Prostate gland (tissue), 2 donors: Measurements from ENCODE around the gene PRPF31. TPM values are rescaled to one million over a fixed set of nuclear protein-coding genes. Genes with fewer than 3 reads are reported as not detected.

Source experiments
- DNase-seq: peaks from one replicate; pipeline ENCODE4 v3.0.0-alpha.2; 2019; ENCODE audit warnings: low spot score
- H3K27ac ChIP-seq, 2 donors: fragments of 200-600 bp; sonication (generic); 2 replicates each; pipeline ENCODE4 v1.5.1; 2017 to 2019
- H3K27me3 ChIP-seq: fragments of 200-600 bp; sonication (generic); replicated peaks from 2 replicates; pipeline ENCODE4 v1.5.1; 2019; ENCODE audit not compliant: insufficient read depth
- H3K36me3 ChIP-seq, 2 donors: fragments of 200-600 bp; sonication (generic); 1 replicate in 1 of 2; 2 replicates in 1 of 2; pipeline versions ENCODE4 v1.5.1 to v1.8.1; 2017 to 2019
- H3K4me1 ChIP-seq: fragments of 200-600 bp; sonication (generic); replicated peaks from 2 replicates; pipeline ENCODE4 v1.5.1; 2019
- H3K4me3 ChIP-seq, 2 donors: fragments of 200-600 bp; sonication (generic); 2 replicates each; pipeline ENCODE4 v1.5.1; 2017 to 2019
- H3K9me3 ChIP-seq: fragments of 200-600 bp; sonication (generic); 2 replicates; pipeline ENCODE4 v1.5.1; 2017
- CTCF ChIP-seq, 4 experiments: fragments of 200-600 bp in 2 of 4; fragments of 450-650 bp in 2 of 4; sonication (generic) in 2 of 4; IDR thresholded peaks; 1 replicate in 3 of 4; 2 replicates in 1 of 4; pipeline ENCODE4 v1.5.1; 2016 to 2019; ENCODE audit warnings: antibody characterized with exemption in 4 of 4, mild to moderate bottlenecking in 2 of 4, moderate library complexity in 2 of 4
- POLR2A ChIP-seq: fragments of 450-650 bp; IDR thresholded peaks from one replicate; pipeline ENCODE4 v1.6.1; 2016; ENCODE audit warnings: antibody characterized with exemption, mild to moderate bottlenecking
- POLR2AphosphoS5 ChIP-seq: sonication (generic); formaldehyde crosslinking; IDR thresholded peaks from one replicate; pipeline ENCODE4 v1.6.1; 2017; ENCODE audit warnings: antibody characterized with exemption
- WGBS: methylation state at CpG from one replicate; pipeline ENCODE4 v1.1.5; 2018; 5-methylcytosine and 5-hydroxymethylcytosine counted together
- intact Hi-C: fragments of 100-400 bp; cut with DNase I; formaldehyde crosslinking; loops from one replicate; pipeline ENCODE4 v1.14.2; 2022
- total RNA-seq, 2 donors: library from RNA; depleted of rRNA; stranded (reverse); fragments of >200 nt; gene quantifications; one replicate each; pipeline ENCODE4 v1.1.0, GENCODE V29; 2016

PRPF31 gene
- total RNA-seq, 2 donors from 2014 or later, result 50.7 to 71.6 TPM

- no peaks in the 10 kb centered on the region for H3K9me3 ChIP-seq
- peaks cover 0 to 5% of the 10 kb centered on the region in 2 donors for H3K36me3 ChIP-seq
- DNase-seq, result peak; percentile 99
- no peaks in the 10 kb centered on the region for H3K27me3 ChIP-seq
- WGBS, result under 1% methylated on average over 46 of the region's 46 CpGs
- TF ChIP-seq CTCF (IDR thresholded peaks at IDR 0.05) (no peak), POLR2AphosphoS5 (peak; percentile 98), POLR2A (peak; percentile 82)
- H3K4me1 ChIP-seq, result peaks cover 7% of the 10 kb centered on the region
- H3K27ac ChIP-seq, result peak overlapping the region; percentile 92 to 97
- peak overlapping the region; percentile 94 to 99 for H3K4me3 ChIP-seq
- intact Hi-C loops, result loop anchor here (2.0 to 10.0 kb wide), 2 partner anchors 22 to 272 kb away; partner anchors contain the start of genes LENG1 and MYADM
Measured at GRCh38 chr19:54136864-54137698, 21.5 kb downstream of the PRPF31 start.

GRCh38 chr19:54137699-54138488, 22.3 kb downstream of the PRPF31 start, which contains the start of gene CNOT3:
TSS of gene CNOT3 (plus strand) at chr19:54137762. CDS start at chr19:54142979, 5,217 bp downstream.
- peaks cover 3 to 5% of the 10 kb centered on the region in 2 donors for H3K36me3 ChIP-seq
- H3K4me1 ChIP-seq, result peaks cover 7% of the 10 kb centered on the region
- peak within 1 kb of the TSS; percentile 92 to 97 for H3K27ac ChIP-seq
- WGBS, result under 1% methylated on average over 85 of the region's 103 CpGs
- H3K9me3 ChIP-seq, result no peaks in the 10 kb centered on the region
- TF ChIP-seq POLR2A (peak; percentile 94), POLR2AphosphoS5 (no peak), CTCF (IDR thresholded peaks at IDR 0.05) (no peak)
- no peaks in the 10 kb centered on the region for H3K27me3 ChIP-seq
- DNase-seq, result no peak
- peak within 1 kb of the TSS; percentile 94 to 99 for H3K4me3 ChIP-seq
- intact Hi-C loops, result loop anchor here (2.0 to 10.0 kb wide), 2 partner anchors 21 to 273 kb away; partner anchors contain the start of genes LENG1 and MYADM

DNA sequence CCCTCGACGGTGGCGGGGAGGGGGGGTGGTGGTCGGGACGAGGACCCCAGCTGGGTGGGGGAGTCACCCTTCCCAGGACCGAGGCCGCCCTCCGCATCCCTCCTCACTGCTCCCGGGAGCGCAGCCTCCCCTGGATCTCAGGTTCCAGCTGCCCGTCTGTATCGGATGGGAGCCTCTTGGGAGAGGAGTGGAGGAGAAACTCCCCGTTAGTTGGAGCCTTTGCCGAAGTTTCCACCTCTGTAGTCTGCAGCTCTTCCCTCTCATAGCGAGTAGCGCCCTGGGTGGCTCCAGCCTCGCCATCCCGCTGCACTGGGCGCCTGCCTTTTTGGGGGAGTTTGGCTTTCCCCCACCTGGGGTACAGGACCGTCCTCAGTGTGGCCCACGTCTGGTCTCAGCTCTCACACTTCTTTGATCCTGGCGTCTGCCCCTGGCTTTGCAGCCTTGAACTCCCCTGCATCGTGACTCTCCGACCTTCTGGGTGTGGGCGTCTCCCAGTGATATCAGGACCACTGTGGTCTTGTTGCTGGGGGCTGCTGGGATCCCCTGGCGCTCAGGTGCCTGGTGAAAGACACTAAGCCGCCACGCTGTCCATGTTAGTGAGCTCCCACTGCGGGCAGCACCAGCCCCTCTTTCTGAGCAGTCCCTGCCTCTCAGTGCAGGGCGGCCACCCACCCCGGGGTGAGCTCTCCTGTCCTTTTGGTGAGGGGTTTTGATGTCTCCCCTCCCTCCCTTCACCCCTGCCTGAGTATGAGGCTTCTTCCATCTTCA, 23.1 kb downstream of the PRPF31 start:
- Histone ChIP-seq H3K9me3 (no peaks in the 10 kb centered on the region), H3K4me3 (peak overlapping the region; percentile 94 to 99), H3K27ac (peak overlapping the region; percentile 92 to 97), H3K4me1 (peaks cover 7% of the 10 kb centered on the region), H3K36me3 (peaks cover 9 to 10% of the 10 kb centered on the region in 2 donors), H3K27me3 (no peaks in the 10 kb centered on the region)
- WGBS, result 17% methylated on average over 29 of the region's 31 CpGs
- TF ChIP-seq POLR2AphosphoS5, result no peak
- no peak for TF ChIP-seq CTCF (IDR thresholded peaks at IDR 0.05)
- no peak for TF ChIP-seq POLR2A
- intact Hi-C loops, result loop anchor here (10.0 kb wide), 1 partner anchor 274 kb away; the partner anchor contains the start of gene MYADM
- no peak for DNase-seq

GRCh38 chr19:54141356-54141755, 25.8 kb downstream of the PRPF31 start:
- peaks cover 20 to 36% of the 10 kb centered on the region in 2 donors for H3K36me3 ChIP-seq
- whole genome bisulfite sequencing, result 81% methylated on average over 3 of the region's 3 CpGs
- H3K4me3 ChIP-seq, result no peak overlapping the region
- H3K27me3 ChIP-seq, result no peaks in the 10 kb centered on the region
- no peak overlapping the region for H3K27ac ChIP-seq
- peaks cover 7% of the 10 kb centered on the region for H3K4me1 ChIP-seq
- intact Hi-C loops, result no loop called here
- TF ChIP-seq CTCF (IDR thresholded peaks at IDR 0.05) (no peak), POLR2A (no peak), POLR2AphosphoS5 (no peak)
- H3K9me3 ChIP-seq, result no peaks in the 10 kb centered on the region
- DNase-seq, result no peak
